ENCODE measurements around the gene DAD1. TPM values are rescaled to one million over a fixed set of nuclear protein-coding genes. Genes with fewer than 3 reads are reported as not detected.
"Not testable (repeated sequence)": the region's sequence is repeated elsewhere in the genome, so short reads cannot be mapped to it uniquely, and the experiment has no call there.

Gene DAD1
- total RNA-seq, 2 donors from 2014 or later, result 139 to 142 TPM

DNA sequence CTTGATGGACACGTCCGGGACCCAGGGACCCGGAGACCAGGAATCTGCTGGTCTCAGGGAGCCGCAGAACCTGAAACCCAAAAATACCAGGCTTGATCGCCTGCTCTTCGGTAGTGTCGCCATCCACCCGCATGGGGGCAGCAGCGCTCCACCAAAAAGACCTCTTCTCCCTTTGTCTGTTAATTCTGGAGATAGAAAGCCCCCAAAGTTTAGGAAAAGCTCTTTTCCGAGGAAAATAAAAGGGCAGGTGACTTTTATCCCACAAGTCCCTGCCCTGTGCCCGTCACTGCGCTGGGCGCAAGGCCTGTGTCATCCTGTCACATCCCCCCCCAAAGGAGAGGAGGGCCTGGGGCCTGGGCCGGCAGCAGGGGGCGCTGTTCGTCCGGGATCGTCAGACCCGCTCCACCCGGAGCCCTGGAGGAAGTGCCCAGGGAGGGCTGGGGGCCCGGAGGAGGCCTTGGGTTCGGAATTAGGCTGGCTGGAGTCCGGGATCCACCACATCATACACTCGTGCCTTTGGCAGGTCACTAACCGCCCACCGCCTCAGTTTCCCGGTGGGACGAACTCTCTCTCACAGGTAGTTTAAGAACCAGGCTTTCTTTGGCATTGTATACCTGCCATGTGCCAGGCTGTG, 31.9 kb downstream of the DAD1 start:
- intact Hi-C loops (cut with DNase I, micrococcal nuclease), result loop anchor here in 1 of 2 donors (10.0 kb wide), 2 partner anchors 172 to 268 kb away; partner anchors contain the start of gene MRPL52
- DNase-seq, result peak; percentile 85 to 93
- peak; percentile 72 for ATAC-seq

DNA sequence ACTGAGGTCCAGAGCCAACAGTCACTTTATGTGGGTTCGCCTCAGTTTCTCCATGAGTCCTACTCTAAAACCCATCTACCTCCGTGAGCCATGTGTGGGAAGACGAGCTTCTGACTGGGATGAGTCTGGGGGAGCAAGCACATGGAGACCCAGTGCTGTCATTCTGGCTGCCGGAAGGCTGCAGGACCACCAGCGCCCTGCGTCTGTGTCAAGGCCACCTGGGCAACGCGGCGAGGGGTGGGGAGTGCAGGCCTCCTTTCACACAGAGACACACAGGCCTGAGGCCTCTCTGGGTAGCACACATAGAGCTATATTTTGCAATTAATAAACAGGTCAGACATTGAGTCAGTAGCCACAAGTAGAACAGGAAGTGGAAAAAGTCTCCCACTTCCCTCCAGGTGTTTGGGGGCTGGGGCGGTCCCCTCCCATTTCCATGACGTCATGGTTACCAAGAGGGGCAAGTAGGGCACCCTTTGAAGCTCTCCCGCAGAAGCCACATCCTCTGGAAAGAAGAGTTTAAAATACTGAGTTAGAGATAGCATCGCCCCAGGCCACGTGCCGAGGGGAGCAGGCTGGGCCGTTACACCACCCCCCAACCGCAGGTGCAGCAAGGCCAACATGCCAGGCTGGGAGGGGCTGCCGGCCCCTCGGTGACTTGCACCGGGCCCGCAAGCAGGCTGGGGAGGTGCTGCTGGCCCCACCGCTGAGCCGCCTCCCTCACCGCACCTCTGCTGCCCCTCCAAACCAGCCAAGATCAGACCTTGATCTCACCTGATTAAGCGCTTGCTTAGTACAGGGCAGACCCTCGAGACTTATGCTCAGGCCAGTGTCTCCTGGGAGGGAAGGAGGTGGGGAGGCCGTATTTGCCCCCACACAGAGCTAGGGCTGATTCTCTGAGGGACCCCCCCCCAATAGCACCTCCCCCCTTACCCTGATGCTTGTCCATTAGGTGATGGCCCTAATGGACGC, 32.7 kb downstream of the DAD1 start:
- DNase-seq (peak; percentile 81 to 82), ATAC-seq (peak; percentile 11)
- intact Hi-C loops (cut with DNase I, micrococcal nuclease), result loop anchor here in 1 of 2 donors (10.0 kb wide), 2 partner anchors 172 to 268 kb away; partner anchors contain the start of gene MRPL52

- intact Hi-C loops (cut with DNase I, micrococcal nuclease), result loop anchor here in 1 of 2 donors (10.0 kb wide), 2 partner anchors 171 to 269 kb away; partner anchors contain the start of gene MRPL52
- DNase-seq (no peak), ATAC-seq (no peak)
Observed at GRCh38 chr14:22555384-22556011, 33.5 kb downstream of the DAD1 start.

GRCh38 chr14:22554498-22555383, 34.3 kb downstream of the DAD1 start:
- intact Hi-C loops (cut with DNase I, micrococcal nuclease), result loop anchor here in 1 of 2 donors (10.0 kb wide), 2 partner anchors 170 to 270 kb away; partner anchors contain the start of gene MRPL52

DNA sequence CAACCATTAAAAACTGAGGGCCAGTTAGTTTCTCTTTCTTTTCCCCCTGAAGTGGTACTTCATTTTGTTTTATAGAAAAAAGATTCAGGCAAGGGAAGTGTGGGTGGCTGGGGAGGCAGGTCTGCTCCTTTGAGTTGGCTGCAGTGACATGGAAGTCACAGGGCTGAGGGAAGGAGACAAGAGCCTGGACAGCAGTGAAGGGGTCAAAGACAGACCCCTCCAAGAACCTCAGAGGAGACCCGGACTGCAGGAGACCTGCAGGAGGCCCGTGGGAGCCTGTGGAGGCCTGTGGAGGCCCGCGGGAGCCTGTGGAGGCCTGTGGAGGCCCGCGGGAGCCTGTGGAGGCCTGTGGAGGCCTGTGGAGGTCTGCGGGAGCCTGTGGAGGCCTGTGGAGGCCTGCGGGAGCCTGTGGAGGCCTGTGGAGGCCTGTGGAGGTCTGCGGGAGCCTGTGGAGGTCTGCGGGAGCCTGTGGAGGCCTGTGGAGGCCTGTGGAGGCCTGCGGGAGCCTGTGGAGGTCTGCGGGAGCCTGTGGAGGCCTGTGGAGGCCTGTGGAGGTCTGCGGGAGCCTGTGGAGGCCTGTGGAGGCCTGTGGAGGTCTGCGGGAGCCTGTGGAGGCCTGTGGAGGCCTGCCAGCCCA, 35.0 kb downstream of the DAD1 start:
- intact Hi-C loops (cut with DNase I, micrococcal nuclease), result loop anchor here in 1 of 2 donors (10.0 kb wide), 2 partner anchors 169 to 271 kb away; partner anchors contain the start of gene MRPL52
- not testable (repeated sequence) for ATAC-seq, DNase-seq

More at GRCh38 chr14:22554498-22555383, 34.3 kb downstream of the DAD1 start:
- ATAC-seq, result no peak
- DNase-seq, result no peak

- ATAC-seq (no peak), DNase-seq (no peak)
- intact Hi-C loops (cut with DNase I, micrococcal nuclease), result loop anchor here in 1 of 2 donors (10.0 kb wide), 2 partner anchors 169 to 271 kb away; partner anchors contain the start of gene MRPL52
Observed at GRCh38 chr14:22553445-22553844, 35.6 kb downstream of the DAD1 start.

GRCh38 chr14:22552827-22553076, 36.3 kb downstream of the DAD1 start:
- no peak for ATAC-seq
- intact Hi-C loops (cut with DNase I, micrococcal nuclease), result loop anchor here in 1 of 2 donors (10.0 kb wide), 2 partner anchors 168 to 272 kb away; partner anchors contain the start of gene MRPL52

GRCh38 chr14:22552001-22552826, 36.8 kb downstream of the DAD1 start:
- ATAC-seq, result no peak
- no peak for DNase-seq
- intact Hi-C loops (cut with DNase I, micrococcal nuclease), result loop anchor here in 1 of 2 donors (10.0 kb wide), 2 partner anchors 167 to 273 kb away; partner anchors contain the start of gene MRPL52

More at GRCh38 chr14:22552827-22553076, 36.3 kb downstream of the DAD1 start:
- DNase-seq, result no peak

GRCh38 chr14:22551605-22551997, 37.4 kb downstream of the DAD1 start:
- intact Hi-C loops (cut with DNase I, micrococcal nuclease), result loop anchor here in 1 of 2 donors (10.0 kb wide), 2 partner anchors 167 to 273 kb away; partner anchors contain the start of gene MRPL52
- ATAC-seq (no peak), DNase-seq (no peak)

GRCh38 chr14:22549981-22550673, 38.9 kb downstream of the DAD1 start:
- intact Hi-C loops (cut with DNase I, micrococcal nuclease), result loop anchor here in 1 of 2 donors (10.0 kb wide), 2 partner anchors 165 to 275 kb away; partner anchors contain the start of gene MRPL52
- DNase-seq, result peak in 1 of 2 donors; percentile 17
- ATAC-seq, result no peak

DNA sequence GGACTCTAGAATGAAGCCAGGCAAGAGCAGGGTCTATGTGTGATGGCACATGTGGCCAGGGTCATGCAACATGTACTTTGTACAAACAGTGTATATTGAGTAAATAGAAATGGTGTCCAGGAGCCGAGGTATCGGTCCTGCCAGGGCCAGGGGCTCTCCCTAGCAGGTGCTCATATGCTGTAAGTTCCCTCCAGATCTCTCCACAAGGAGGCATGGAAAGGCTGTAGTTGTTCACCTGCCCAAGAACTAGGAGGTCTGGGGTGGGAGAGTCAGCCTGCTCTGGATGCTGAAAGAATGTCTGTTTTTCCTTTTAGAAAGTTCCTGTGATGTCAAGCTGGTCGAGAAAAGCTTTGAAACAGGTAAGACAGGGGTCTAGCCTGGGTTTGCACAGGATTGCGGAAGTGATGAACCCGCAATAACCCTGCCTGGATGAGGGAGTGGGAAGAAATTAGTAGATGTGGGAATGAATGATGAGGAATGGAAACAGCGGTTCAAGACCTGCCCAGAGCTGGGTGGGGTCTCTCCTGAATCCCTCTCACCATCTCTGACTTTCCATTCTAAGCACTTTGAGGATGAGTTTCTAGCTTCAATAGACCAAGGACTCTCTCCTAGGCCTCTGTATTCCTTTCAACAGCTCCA, 39.6 kb downstream of the DAD1 start:
- ATAC-seq, result no peak
- intact Hi-C loops (cut with DNase I, micrococcal nuclease), result no loop called here
- no peak for DNase-seq

DNA sequence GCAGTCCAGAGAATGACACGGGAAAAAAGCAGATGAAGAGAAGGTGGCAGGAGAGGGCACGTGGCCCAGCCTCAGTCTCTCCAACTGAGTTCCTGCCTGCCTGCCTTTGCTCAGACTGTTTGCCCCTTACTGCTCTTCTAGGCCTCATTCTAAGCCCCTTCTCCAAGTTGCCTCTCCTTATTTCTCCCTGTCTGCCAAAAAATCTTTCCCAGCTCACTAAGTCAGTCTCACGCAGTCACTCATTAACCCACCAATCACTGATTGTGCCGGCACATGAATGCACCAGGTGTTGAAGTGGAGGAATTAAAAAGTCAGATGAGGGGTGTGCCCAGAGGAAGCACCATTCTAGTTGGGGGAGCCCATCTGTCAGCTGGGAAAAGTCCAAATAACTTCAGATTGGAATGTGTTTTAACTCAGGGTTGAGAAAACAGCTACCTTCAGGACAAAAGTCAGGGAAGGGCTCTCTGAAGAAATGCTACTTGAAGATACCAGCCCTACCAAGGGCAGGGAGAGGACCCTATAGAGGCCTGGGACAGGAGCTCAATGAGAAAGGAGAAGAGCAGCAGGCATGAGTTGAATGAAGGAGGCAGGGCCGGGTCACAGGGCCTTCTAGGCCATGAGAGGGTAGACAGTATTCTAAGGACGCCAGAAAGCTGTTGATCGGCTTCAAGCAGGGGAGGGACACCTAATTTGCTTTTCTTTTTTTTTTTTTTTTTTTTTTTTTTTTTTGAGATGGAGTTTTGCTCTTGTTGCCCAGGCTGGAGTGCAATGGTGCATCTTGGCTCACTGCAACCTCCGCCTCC, 40.9 kb downstream of the DAD1 start:
- ATAC-seq (peak; percentile 73), DNase-seq (no peak)
- intact Hi-C loops (cut with DNase I, micrococcal nuclease), result no loop called here

DNA sequence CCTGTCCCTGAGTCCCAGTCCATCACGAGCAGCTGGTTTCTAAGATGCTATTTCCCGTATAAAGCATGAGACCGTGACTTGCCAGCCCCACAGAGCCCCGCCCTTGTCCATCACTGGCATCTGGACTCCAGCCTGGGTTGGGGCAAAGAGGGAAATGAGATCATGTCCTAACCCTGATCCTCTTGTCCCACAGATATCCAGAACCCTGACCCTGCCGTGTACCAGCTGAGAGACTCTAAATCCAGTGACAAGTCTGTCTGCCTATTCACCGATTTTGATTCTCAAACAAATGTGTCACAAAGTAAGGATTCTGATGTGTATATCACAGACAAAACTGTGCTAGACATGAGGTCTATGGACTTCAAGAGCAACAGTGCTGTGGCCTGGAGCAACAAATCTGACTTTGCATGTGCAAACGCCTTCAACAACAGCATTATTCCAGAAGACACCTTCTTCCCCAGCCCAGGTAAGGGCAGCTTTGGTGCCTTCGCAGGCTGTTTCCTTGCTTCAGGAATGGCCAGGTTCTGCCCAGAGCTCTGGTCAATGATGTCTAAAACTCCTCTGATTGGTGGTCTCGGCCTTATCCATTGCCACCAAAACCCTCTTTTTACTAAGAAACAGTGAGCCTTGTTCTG, 41.6 kb downstream of the DAD1 start:
- intact Hi-C loops (cut with DNase I, micrococcal nuclease), result no loop called here
- ATAC-seq, result peak; percentile 43
- peak in 1 of 2 donors; percentile 14 for DNase-seq

DNA sequence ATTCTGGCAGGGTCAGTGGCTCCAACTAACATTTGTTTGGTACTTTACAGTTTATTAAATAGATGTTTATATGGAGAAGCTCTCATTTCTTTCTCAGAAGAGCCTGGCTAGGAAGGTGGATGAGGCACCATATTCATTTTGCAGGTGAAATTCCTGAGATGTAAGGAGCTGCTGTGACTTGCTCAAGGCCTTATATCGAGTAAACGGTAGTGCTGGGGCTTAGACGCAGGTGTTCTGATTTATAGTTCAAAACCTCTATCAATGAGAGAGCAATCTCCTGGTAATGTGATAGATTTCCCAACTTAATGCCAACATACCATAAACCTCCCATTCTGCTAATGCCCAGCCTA, 42.3 kb downstream of the DAD1 start:
- ATAC-seq (no peak), DNase-seq (no peak)
- intact Hi-C loops (cut with DNase I, micrococcal nuclease), result no loop called here

Data from left colon (tissue), 2 donors.